Activated CD8-positive, alpha-beta memory T cell treated with anti-CD3 and anti-CD28 coated beads for 36 hours (primary cell): ENCODE measurements around the gene PNLIPRP2. TPM values are rescaled to one million over a fixed set of nuclear protein-coding genes. Genes with fewer than 3 reads are reported as not detected.

ENCODE experiments used
- total RNA-seq, 2 experiments: library from RNA; stranded (reverse); gene quantifications; one replicate each; pipeline ENCODE4 v1.2.3, GENCODE V29; 2021

Gene PNLIPRP2
- total RNA-seq, 2 experiments from 2014 or later = not detected

Other genes starting within 250 kb of the PNLIPRP2 start
- gene PNLIPRP3, start 193.1 kb upstream of the PNLIPRP2 start, total RNA-seq = not detected
- not detected for gene PNLIP, start 75.0 kb upstream of the PNLIPRP2 start, total RNA-seq
- gene PNLIPRP1, start 30.0 kb upstream of the PNLIPRP2 start, total RNA-seq = not detected
- not detected for gene HSPA12A, start 121.6 kb downstream of the PNLIPRP2 start, total RNA-seq
- gene ENO4, start 228.5 kb downstream of the PNLIPRP2 start, total RNA-seq = not detected